Lung (tissue), 12 donors: Measurements from ENCODE around the gene TMCC3. TPM values are rescaled to one million over a fixed set of nuclear protein-coding genes. Genes with fewer than 3 reads are reported as not detected.

Source experiments
- ATAC-seq: fragments of 200-7000 bp; cut with Tn5 transposase; one replicate; pipeline ENCODE4 v1.9.1; 2020; ENCODE audit warnings: moderate number of reproducible peaks; ENCODE audit not compliant: insufficient read depth, low FRiP score
- DNase-seq, 3 donors: peaks; one replicate each; pipeline ENCODE4 v3.0.0-alpha.2; 2013 to 2017
- H3K27ac ChIP-seq, 2 donors: one replicate each; pipeline ENCODE4 v1.5.1; 2013; ENCODE audit warnings: mild to moderate bottlenecking in 2 of 2, moderate library complexity in 2 of 2, control low read depth in 1 of 2, inconsistent platforms in 1 of 2, low read depth in 1 of 2, low read length in 1 of 2
- H3K27me3 ChIP-seq, 3 donors: one replicate each; pipeline ENCODE4 v1.5.1; 2013; ENCODE audit warnings: low read length in 2 of 3; ENCODE audit not compliant: control insufficient read depth in 3 of 3, insufficient read depth in 3 of 3
- H3K36me3 ChIP-seq, 4 donors: one replicate each; pipeline ENCODE4 v1.5.1; 2013; ENCODE audit warnings: low read length in 4 of 4, mild to moderate bottlenecking in 1 of 4, moderate library complexity in 1 of 4; ENCODE audit not compliant: control insufficient read depth in 4 of 4, insufficient read depth in 4 of 4
- H3K4me1 ChIP-seq, 5 donors: one replicate each; pipeline ENCODE4 v1.5.1; 2013; ENCODE audit warnings: low read length in 5 of 5, mild to moderate bottlenecking in 2 of 5, moderate library complexity in 1 of 5; ENCODE audit not compliant: control insufficient read depth in 5 of 5, insufficient read depth in 5 of 5
- H3K4me3 ChIP-seq: one replicate; pipeline ENCODE4 v1.5.1; 2013; ENCODE audit warnings: mild to moderate bottlenecking, control low read depth, moderate library complexity
- H3K9ac ChIP-seq, 2 donors: one replicate each; pipeline ENCODE4 v1.5.1; 2013; ENCODE audit warnings: low read length in 2 of 2, control low read depth in 1 of 2; ENCODE audit not compliant: insufficient read depth in 1 of 2
- H3K9me3 ChIP-seq, 4 donors: one replicate each; pipeline ENCODE4 v1.5.1; 2013; ENCODE audit warnings: low read length in 3 of 4, mild to moderate bottlenecking in 1 of 4, moderate library complexity in 1 of 4; ENCODE audit not compliant: control insufficient read depth in 4 of 4, insufficient read depth in 3 of 4
- WGBS, 2 donors: extraction: QIAGEN DNeasy Blood & Tissue Kit; methylation state at CpG; one replicate each; pipeline ENCODE4 v1.1.7; 2013; 5-methylcytosine and 5-hydroxymethylcytosine counted together
- polyA plus RNA-seq, 2 donors: library from polyadenylated mRNA; stranded (reverse); fragments of 200-250 nt; gene quantifications; one replicate each; pipeline ENCODE4 v1.2.1, GENCODE V29; 2013
- total RNA-seq, 2 donors: library from RNA; depleted of rRNA in 1 of 2; stranded (reverse); fragments of >200 nt in 1 of 2; gene quantifications; one replicate each; pipeline ENCODE4 v1.2.1, GENCODE V29; 2014 to 2021
- TF ChIP-seq, protein P1 (sequence below): IDR thresholded peaks from 2 replicates; pipeline ENCODE4 v1.5.1; 2012; ENCODE audit warnings: mild to moderate bottlenecking; ENCODE audit errors: control extremely low read depth, extremely low read depth
- donor health status: control.
- donor health status: control.
- donor health status: Bipolar disorder and iron deficiency.
- donor health status: healthy.
- donor health status: DM: yes; HTN: yes; CAD: no.

Gene TMCC3
- total and polyA plus RNA-seq, 4 donors: 1.7 to 17.8 (median 7.6) TPM

DNA sequence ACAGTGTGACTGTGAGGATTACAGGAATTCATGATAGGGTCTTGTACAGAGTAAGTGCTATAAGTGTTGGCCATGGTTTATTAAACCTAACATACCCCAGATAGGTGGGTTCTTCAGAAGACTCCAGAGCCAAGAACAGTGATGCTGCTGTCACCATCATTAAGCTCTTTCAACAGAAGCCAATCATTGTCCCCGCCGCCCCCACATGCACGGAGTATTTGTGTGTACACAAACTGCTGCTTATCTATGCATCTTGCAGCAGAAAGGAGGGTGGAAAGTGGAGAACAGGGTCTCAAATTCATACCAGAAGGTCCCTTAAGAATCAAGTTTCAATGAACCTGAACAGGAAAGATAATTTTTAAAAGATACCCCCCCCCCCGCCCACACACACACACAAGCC, 51.2 kb downstream of the TMCC3 start:
- WGBS, 2 donors: 75 to 93% methylated on average over 4 of the region's 4 CpGs
- H3K36me3 ChIP-seq: no peaks in the 10 kb centered on the region
- no peak overlapping the region for H3K27ac ChIP-seq
- no peaks in the 10 kb centered on the region for H3K9me3 ChIP-seq
- H3K27me3 ChIP-seq: no peaks in the 10 kb centered on the region
- H3K4me3 ChIP-seq: no peak overlapping the region
- TF ChIP-seq, protein P1, sequence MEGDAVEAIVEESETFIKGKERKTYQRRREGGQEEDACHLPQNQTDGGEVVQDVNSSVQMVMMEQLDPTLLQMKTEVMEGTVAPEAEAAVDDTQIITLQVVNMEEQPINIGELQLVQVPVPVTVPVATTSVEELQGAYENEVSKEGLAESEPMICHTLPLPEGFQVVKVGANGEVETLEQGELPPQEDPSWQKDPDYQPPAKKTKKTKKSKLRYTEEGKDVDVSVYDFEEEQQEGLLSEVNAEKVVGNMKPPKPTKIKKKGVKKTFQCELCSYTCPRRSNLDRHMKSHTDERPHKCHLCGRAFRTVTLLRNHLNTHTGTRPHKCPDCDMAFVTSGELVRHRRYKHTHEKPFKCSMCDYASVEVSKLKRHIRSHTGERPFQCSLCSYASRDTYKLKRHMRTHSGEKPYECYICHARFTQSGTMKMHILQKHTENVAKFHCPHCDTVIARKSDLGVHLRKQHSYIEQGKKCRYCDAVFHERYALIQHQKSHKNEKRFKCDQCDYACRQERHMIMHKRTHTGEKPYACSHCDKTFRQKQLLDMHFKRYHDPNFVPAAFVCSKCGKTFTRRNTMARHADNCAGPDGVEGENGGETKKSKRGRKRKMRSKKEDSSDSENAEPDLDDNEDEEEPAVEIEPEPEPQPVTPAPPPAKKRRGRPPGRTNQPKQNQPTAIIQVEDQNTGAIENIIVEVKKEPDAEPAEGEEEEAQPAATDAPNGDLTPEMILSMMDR: no peak
- peaks cover 0 to 1% (median 0%) of the 10 kb centered on the region in 5 donors for H3K4me1 ChIP-seq
- no peak for DNase-seq
- no peak overlapping the region for H3K9ac ChIP-seq
- no peak for ATAC-seq

DNA sequence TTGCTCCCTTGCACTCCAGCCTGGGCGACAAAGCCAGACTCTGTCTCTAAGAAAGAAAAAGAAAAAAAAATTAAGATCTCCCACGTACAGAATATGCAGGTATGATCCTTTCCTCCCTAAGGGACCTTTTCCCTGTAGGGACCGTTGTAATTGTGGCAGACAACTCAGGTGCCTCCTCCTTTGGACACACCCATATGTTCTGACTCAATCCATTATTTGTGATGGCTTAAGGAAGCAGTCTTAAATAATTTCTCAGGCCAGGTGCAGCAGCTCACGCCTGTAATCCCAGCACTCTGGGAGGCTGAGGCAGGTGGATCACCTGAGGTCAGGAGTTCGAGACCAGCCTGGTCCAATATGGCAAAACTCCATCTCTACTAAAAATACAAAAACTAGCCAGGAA, 53.1 kb downstream of the TMCC3 start:
- ATAC-seq (no peak), DNase-seq (no peak)
- Histone ChIP-seq H3K36me3 (no peaks in the 10 kb centered on the region), H3K4me1 (peaks cover 0 to 3% (median 0%) of the 10 kb centered on the region in 5 donors), H3K27ac (no peak overlapping the region), H3K4me3 (no peak overlapping the region), H3K9ac (no peak overlapping the region), H3K27me3 (no peaks in the 10 kb centered on the region), H3K9me3 (no peaks in the 10 kb centered on the region)
- TF ChIP-seq, protein P1: no peak
- 90 to 92% methylated on average over 5 of the region's 5 CpGs for WGBS, 2 donors

- peak; percentile 34 for ATAC-seq
- TF ChIP-seq, protein P1: no peak
- no peaks in the 10 kb centered on the region for H3K27me3 ChIP-seq
- H3K4me1 ChIP-seq: peaks cover 0 to 3% (median 0%) of the 10 kb centered on the region in 5 donors
- 51 to 80% methylated on average over 2 of the region's 2 CpGs for WGBS, 2 donors
- no peak for DNase-seq
- no peaks in the 10 kb centered on the region for H3K9me3 ChIP-seq
- H3K9ac ChIP-seq: no peak overlapping the region
- H3K27ac ChIP-seq: no peak overlapping the region
- no peaks in the 10 kb centered on the region for H3K36me3 ChIP-seq
- no peak overlapping the region for H3K4me3 ChIP-seq
Measured at GRCh38 chr12:94596596-94596995, 53.8 kb downstream of the TMCC3 start.

DNA sequence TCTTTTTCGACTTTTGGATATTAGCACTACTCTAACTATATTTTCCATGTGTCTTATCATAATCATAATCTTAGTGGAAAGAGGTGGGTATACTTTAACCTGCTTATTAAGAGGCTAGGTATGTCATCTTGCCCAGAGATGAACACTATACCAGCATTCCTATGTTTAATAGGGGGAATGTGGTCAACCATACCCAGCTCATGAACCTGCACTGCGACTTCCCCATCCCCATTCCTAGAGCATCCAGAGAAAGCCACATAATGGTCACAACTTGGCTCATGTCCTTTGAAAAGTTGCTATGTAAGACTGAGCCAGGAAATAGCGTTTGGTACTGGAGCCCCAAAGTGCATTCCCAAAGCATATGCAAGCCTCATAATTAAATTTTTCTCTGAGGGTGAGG, 55.2 kb downstream of the TMCC3 start:
- Histone ChIP-seq H3K36me3 (peaks cover 0 to 2% (median 0%) of the 10 kb centered on the region in 4 donors), H3K27me3 (no peaks in the 10 kb centered on the region), H3K4me1 (peaks cover 0 to 6% (median 0%) of the 10 kb centered on the region in 5 donors), H3K9ac (no peak overlapping the region), H3K4me3 (no peak overlapping the region), H3K9me3 (no peaks in the 10 kb centered on the region), H3K27ac (no peak overlapping the region)
- 81 to 86% methylated on average over 3 of the region's 3 CpGs for WGBS, 2 donors
- ATAC-seq (no peak), DNase-seq (no peak)
- TF ChIP-seq, protein P1: no peak
